GM18861 (cell line): ENCODE results near the gene IFI27L2.

Experiments used
- ATAC-seq: cut with Tn5 transposase; IDR thresholded peaks from one replicate; pipeline ENCODE4 v1.9.1; 2021; ENCODE audit not compliant: unreplicated experiment

Gene IFI27L2

DNA sequence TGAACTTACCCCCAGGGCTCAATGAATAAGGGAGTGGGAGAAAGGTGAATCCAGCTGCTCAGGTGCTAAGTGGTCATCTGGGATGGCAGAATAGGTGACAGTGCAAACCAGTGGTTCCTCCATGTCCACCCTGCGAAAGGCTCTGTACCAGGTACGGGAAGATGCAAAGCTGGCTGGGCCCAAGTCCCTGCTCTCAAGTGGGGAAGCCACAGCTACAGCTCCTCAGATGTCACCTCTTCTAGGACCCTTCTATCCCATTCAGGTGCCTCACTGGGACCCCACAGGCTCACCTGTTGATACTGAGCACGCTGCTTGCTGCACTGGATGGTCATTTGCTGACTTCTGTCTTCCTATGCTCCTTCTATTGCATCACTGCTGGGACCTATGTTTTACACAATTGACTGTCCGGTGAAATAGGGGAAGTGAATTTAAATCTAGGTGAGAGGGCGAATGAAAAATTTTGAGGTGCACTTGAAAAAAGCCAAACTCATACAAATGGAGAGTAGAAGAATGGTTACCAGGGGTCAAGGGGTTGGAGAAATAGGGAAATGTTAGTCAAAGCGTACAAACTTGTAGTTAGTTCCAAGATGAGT lies 24.4 kb upstream of the IFI27L2 start:
- no peak for ATAC-seq

DNA sequence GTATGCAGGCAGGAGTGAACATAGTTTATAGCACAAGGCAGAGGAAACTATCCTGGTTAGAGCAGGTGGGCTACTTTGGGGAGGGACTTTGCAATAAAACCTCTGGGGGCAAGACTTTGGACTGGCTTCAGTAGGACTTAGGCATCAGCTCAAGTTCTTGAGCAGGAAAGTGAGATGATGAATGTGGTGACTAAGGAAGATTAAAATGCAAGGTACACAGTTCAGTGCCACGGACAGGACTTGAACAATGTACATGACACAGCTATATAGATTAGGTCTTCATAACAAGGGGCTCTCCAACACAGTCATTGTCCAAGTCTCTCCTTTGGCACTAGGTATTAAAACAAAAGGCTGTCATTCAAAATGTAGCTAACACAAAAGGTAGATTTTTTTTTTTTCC lies 23.3 kb upstream of the IFI27L2 start:
- ATAC-seq: no peak

DNA sequence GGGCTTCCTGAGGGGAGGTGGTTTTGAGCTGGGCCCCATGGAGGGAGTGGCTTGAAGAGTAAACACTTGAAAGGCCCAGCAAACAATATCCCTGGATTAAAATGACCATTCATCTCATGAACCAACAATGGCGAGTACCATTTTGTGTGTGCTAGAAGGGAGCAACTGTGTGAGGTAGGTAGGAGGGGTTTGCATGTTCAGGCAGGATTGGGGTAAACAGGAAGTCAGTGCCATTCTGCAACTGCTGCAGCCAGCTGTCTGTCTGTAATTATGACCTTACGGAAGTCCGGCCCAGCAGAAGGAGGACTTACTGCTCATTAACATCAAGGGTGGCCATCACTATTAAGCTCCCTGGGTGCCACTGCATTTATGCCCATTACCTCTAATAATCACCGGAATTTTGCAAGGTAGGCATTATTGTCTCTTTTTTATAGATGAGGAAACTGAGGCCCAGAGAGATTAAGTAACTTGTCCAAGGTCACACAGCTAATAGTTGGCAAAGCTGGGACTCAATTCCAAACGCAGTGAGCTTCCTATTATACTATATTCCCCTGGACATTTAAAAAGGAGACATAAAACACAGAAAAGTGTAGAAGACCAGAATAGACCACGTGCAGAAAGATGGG lies 16.6 kb upstream of the IFI27L2 start:
- no peak for ATAC-seq

- no peak for ATAC-seq
Measured at GRCh38 chr14:94144765-94145164, 15.4 kb upstream of the IFI27L2 start.

- no peak for ATAC-seq
Measured at GRCh38 chr14:94143711-94144110, 14.3 kb upstream of the IFI27L2 start.

DNA sequence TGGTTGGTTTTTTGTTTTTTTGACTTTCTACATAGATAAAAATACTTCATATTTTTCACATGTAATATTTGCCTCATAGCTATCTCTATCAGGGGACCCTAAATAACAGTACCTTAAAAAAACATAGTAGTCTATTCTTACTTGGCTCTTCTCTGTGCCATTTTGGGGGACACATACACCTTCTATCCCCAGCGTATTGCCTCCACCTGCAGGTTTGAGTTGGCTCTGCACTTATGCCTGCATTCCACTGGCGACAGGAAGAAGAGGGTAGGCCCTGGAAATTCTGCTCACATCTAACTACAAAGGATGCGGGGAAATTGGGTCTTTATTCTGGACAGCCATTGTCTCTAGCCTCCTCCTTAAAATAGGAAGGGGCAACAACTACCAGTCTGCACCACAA lies 13.8 kb upstream of the IFI27L2 start:
- no peak for ATAC-seq

GRCh38 chr14:94142836-94143235 lies 13.4 kb upstream of the IFI27L2 start:
- ATAC-seq: no peak

DNA sequence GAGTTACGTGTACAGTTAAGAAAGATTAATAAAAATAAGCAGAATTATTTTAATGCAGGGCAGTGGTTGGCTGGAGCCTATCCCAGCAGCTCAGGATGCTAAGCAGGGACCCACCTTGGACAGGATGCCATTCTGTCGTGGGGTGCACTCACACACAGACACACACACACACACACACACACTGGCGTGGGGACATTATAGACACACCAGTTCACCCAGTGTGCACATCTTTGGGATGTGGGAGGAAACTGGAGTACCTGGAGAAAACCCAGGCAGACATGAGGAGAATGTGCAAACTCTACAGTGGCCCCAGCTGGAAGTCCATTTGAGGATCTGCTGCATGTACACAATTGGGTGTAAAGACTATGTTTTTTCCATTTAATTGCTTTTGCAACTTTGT lies 12.8 kb upstream of the IFI27L2 start:
- ATAC-seq: no peak

- ATAC-seq: no peak
Measured at GRCh38 chr14:94139421-94139820, 10.0 kb upstream of the IFI27L2 start.

GRCh38 chr14:94139006-94139405 lies 9.6 kb upstream of the IFI27L2 start:
- ATAC-seq: no peak

DNA sequence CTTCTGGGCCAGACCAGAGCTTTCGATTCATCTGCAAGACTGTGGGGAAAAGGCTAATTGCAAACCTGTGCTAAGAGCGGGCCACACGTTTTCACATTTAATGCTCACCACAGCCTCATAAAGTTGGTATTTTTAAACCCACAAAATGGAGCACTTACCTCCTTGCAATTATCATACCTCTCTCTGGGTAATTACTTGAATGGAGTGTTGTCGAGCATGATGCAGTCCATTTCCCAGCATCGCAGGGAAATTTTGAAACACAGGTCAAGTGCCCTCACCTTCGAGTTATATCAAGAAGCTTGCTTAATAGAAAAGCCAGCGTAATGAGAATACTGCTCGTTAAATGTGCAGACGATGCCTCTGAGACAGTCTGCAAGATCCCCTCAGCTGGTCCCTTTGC lies 8.8 kb upstream of the IFI27L2 start:
- no peak for ATAC-seq

- ATAC-seq: peak; percentile 76
Measured at GRCh38 chr14:94136575-94137331, 7.3 kb upstream of the IFI27L2 start.

GRCh38 chr14:94135476-94135875 lies 6.1 kb upstream of the IFI27L2 start:
- ATAC-seq: no peak

GRCh38 chr14:94132285-94132887 lies 3.0 kb upstream of the IFI27L2 start:
- ATAC-seq: peak; percentile 63

DNA sequence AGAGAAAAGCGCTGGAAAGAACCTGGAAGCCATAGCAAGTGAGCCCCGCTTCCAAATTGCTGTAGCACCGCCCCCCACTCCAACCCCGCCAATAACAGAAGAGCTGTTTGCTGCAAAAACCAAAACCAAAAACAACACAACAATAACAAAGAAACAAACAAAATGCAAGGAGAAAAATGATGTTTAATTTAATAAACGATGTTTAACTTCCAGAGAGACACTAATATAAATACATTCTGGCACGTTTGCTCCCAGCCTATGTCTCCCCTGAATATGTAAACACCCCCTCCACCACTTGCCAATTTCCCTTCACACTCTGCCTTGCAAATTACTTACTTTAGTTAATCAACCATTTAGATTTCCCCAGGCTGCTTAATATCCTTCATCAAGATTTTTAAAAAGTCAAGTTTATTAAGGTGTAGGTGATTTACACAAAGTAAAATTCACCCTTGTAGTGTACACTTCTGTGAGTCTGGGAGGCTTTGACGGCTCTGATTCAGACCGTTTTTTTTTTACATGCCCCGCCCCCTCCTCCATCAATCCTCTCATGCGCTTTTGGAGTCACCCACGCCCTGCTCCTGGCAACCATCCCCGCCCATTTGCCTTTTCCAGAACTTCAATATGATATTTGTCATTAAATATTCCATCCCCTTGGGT lies 482 bp upstream of the IFI27L2 start:
- no peak for ATAC-seq

GRCh38 chr14:94128216-94128839 lies 1.1 kb downstream of the IFI27L2 start:
- ATAC-seq: no peak

- no peak for ATAC-seq
Measured at GRCh38 chr14:94127330-94127729, 2.1 kb downstream of the IFI27L2 start.

DNA sequence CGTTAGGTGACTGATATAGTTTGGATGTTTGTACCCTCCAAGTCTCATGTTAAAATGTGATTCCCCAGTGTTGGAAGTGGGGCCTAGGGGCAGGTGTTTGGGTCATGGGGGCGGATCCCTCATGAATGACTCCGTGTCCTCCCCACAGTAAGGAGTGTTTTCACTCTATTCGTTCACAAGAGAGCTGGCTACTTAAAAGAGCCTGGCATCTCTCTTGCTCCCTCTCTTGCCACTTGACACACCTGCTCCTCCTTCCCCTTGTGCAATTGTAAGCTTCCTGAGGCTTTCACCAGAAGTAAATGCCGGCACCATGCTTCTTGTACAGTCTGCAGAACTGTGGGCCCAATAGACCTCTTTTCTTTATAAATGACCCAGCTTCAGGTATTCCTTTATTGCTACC lies 2.6 kb downstream of the IFI27L2 start:
- no peak for ATAC-seq

DNA sequence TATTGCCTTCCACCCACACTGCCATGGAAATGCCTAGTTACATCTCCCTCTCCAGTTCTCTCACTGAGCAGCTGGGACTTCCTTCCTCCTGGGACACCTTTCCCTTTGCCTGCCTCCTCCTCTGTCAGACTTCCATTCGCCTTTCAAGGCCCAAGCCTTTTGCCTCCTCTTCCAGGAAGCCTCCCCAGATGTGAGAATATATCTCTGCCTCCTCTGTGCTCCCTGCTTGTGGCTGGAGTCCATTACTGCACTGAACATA lies 3.1 kb downstream of the IFI27L2 start:
- ATAC-seq: no peak

DNA sequence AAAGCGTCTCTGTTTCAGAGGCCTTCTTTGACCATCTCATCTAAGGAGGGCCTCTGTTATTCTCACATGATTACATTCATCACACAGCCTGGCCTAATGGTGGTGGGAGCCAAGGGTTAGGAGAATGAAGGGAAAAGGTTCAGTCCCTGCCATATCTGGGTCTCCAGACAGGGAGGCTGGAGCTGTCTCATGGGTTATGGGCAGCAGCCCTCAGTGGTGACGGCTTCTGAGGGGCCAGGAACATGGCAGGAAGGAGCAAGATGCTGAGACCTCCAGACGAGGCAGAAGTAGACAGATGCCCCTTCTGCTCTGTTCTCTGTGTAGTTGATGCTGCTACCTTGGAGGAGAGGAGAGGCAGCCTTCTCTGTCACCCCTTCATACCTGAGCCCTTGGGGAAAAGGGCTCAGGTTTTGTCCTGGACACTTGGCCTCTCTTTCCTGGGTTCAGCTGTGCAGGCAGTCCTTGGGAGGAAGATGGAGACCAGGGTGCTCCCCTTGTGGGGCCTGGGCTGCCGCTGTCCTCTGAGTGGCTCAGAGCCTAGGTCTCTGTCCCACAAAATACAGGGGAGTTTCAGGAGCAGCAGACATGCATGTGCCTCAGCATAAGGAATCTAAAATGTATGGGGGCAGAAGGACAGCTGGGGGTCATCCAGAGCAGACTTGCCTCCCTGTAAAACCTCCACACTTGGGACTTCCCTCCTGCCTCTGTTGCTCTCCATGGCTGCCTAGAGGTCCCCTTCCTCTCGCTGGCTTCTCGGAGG lies 3.6 kb downstream of the IFI27L2 start:
- ATAC-seq: no peak
